NB4 (cell line): ENCODE measurements around the gene RETREG2.

ENCODE experiments used
- DNase-seq: peaks from one replicate; pipeline ENCODE4 v3.0.0; 2010; ENCODE audit warnings: low read depth
- H3K4me3 ChIP-seq: one replicate; pipeline ENCODE4 v1.5.1; 2011; ENCODE audit warnings: mild to moderate bottlenecking, low read depth, low read length, moderate library complexity
- CTCF ChIP-seq: IDR thresholded peaks from one replicate; pipeline ENCODE4 v1.5.1; 2012; ENCODE audit warnings: low read depth, low read length
- MAX ChIP-seq: IDR thresholded peaks from 2 replicates; pipeline ENCODE4 v1.6.1; 2011; ENCODE audit warnings: low read depth, low read length
- MYC ChIP-seq: IDR thresholded peaks from 2 replicates; pipeline ENCODE4 v1.6.1; 2011; ENCODE audit warnings: low read depth, low read length
- POLR2A ChIP-seq: IDR thresholded peaks from 2 replicates; pipeline ENCODE4 v1.6.1; 2011; ENCODE audit warnings: mild to moderate bottlenecking; ENCODE audit not compliant: insufficient read length; ENCODE audit errors: extremely low read depth

RETREG2 gene

GRCh38 chr2:219158025-219158424 is 20.1 kb upstream of the RETREG2 start:
- TF ChIP-seq CTCF = no peak
- TF ChIP-seq MAX = no peak
- TF ChIP-seq MYC = no peak
- TF ChIP-seq POLR2A = no peak
- no peak for DNase-seq
- H3K4me3 ChIP-seq = no peak overlapping the region

- no peak overlapping the region for H3K4me3 ChIP-seq
- no peak for DNase-seq
Observed at GRCh38 chr2:219158586-219158985, 19.5 kb upstream of the RETREG2 start.

GRCh38 chr2:219159771-219160185 is 18.3 kb upstream of the RETREG2 start:
- TF ChIP-seq CTCF (no peak), MYC (no peak), MAX (no peak), POLR2A (no peak)
- DNase-seq = no peak
- peak overlapping the region; percentile 67 for H3K4me3 ChIP-seq

More at GRCh38 chr2:219158586-219158985, 19.5 kb upstream of the RETREG2 start:
- no peak for TF ChIP-seq CTCF
- TF ChIP-seq MAX = no peak
- TF ChIP-seq POLR2A = no peak
- no peak for TF ChIP-seq MYC

GRCh38 chr2:219160186-219161017 is 17.7 kb upstream of the RETREG2 start, which contains the start of gene NHEJ1:
Gene NHEJ1 (minus strand): TSS chr2:219160815. CDS start chr2:219158362, 2,453 bp downstream.
- peak within 1 kb of the TSS; percentile 67 for H3K4me3 ChIP-seq
- peak; percentile 94 for DNase-seq

GRCh38 chr2:219161097-219161496 is 17.0 kb upstream of the RETREG2 start:
- peak overlapping the region; percentile 67 for H3K4me3 ChIP-seq
- TF ChIP-seq MYC = no peak
- no peak for TF ChIP-seq CTCF
- no peak for DNase-seq

More at GRCh38 chr2:219160186-219161017, 17.7 kb upstream of the RETREG2 start, which contains the start of gene NHEJ1:
- peak; percentile 56 for TF ChIP-seq POLR2A
- peak; percentile 57; the same call in 1 of the 2 replicates for TF ChIP-seq MYC
- TF ChIP-seq MAX = peak; percentile 42
- TF ChIP-seq CTCF = peak; percentile 96
